Placental epithelial cell (primary cell): Measurements from ENCODE around the gene MKNK1. TPM values are rescaled to one million over a fixed set of nuclear protein-coding genes. Genes with fewer than 3 reads are reported as not detected.

Experiments used
- total RNA-seq: library from RNA; depleted of rRNA; stranded (reverse); fragments of >200 nt; gene quantifications from 2 replicates; pipeline ENCODE4 v1.2.3, GENCODE V29; 2012

The MKNK1 gene
- 17.3 and 17.8 TPM in 2 replicates for total RNA-seq

GRCh38 chr1:46603858-46604549 is at the start of gene MKNK1:
MKNK1 (minus strand) TSS chr1:46604268; CDS start chr1:46583327, 20,941 bp downstream.

GRCh38 chr1:46616277-46617107 is 12.4 kb upstream of the MKNK1 start, which contains the start of gene MOB3C:
MOB3C (minus strand) TSS chr1:46616811; CDS start chr1:46613321, 3,490 bp downstream.

GRCh38 chr1:46551597-46552095 is 52.4 kb downstream of the MKNK1 start, which contains the start of gene KNCN:
KNCN (minus strand) TSS chr1:46551647; CDS start chr1:46551215, 432 bp downstream.

Other genes starting within 250 kb of the MKNK1 start
- gene FAAH, start 210.0 kb downstream of the MKNK1 start, total RNA-seq = 10.5 and 15.3 TPM in 2 replicates
- not detected in 2 replicates for gene DMBX1, start 114.4 kb downstream of the MKNK1 start, total RNA-seq
- gene KNCN, start 52.6 kb downstream of the MKNK1 start, total RNA-seq = not detected in 2 replicates
- gene MOB3C, start 12.5 kb upstream of the MKNK1 start, total RNA-seq = 10.2 and 10.7 TPM in 2 replicates
- 34.2 and 42.7 TPM in 2 replicates for gene ATPAF1, start 64.1 kb upstream of the MKNK1 start, total RNA-seq
- not detected in 2 replicates for gene TEX38, start 67.6 kb upstream of the MKNK1 start, total RNA-seq
- gene EFCAB14, start 114.8 kb upstream of the MKNK1 start, total RNA-seq = 65.6 and 78.6 TPM in 2 replicates
- gene CYP4B1, start 194.8 kb upstream of the MKNK1 start, total RNA-seq = 1.6 and 2.5 TPM in 2 replicates